GM12864 (cell line): Measurements from ENCODE around the gene ADGRG7.

ENCODE experiments used
- DNase-seq: peaks from one replicate; pipeline ENCODE4 v3.0.0-alpha.2; 2011; ENCODE audit warnings: low read depth
- H3K4me3 ChIP-seq: 2 replicates; pipeline ENCODE4 v1.5.1; 2011; ENCODE audit warnings: mild to moderate bottlenecking, low read depth, low read length, control low read depth
- CTCF ChIP-seq: IDR thresholded peaks from 2 replicates; pipeline ENCODE4 v1.5.1; 2011; ENCODE audit warnings: low read depth, mild to moderate bottlenecking, moderate library complexity, low read length, control low read depth, inconsistent platforms; ENCODE audit errors: missing control alignments

The ADGRG7 gene

GRCh38 chr3:100719136-100719535 is 109.7 kb downstream of the ADGRG7 start:
- no peak for DNase-seq
- no peak for TF ChIP-seq CTCF
- no peak overlapping the region for H3K4me3 ChIP-seq

- H3K4me3 ChIP-seq, result no peak overlapping the region
- no peak for TF ChIP-seq CTCF
- DNase-seq, result no peak
These were observed 111.0 kb downstream of the ADGRG7 start for GRCh38 chr3:100720426-100720825.

GRCh38 chr3:100725935-100726513 is 116.6 kb downstream of the ADGRG7 start:
- no peak for TF ChIP-seq CTCF
- no peak for DNase-seq

DNA sequence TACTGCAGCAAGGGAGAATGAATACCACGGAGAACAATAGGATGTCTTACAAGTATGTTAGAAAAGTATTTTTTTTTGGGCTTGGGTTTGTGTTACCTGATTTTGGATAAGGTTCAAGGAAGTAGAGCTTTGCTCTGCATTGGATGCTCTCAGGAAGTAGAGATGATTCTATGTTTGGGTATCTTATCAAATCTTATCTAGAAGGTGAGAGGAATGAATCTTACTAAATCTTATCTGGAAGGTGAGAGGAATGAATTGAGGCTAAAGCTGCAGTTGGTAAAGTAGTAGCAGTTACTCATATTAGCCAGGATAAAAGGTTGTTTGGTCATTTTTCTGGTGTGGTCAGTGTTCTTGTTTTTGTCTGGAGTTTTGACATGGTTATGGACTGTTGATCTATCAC is 117.3 kb downstream of the ADGRG7 start:
- no peak for DNase-seq
- no peak overlapping the region for H3K4me3 ChIP-seq
- TF ChIP-seq CTCF, result no peak

More at GRCh38 chr3:100725935-100726513, 116.6 kb downstream of the ADGRG7 start:
- no peak overlapping the region for H3K4me3 ChIP-seq

GRCh38 chr3:100730524-100730923 is 121.1 kb downstream of the ADGRG7 start:
- no peak for TF ChIP-seq CTCF
- DNase-seq, result no peak
- H3K4me3 ChIP-seq, result no peak overlapping the region

GRCh38 chr3:100732435-100732834 is 123.0 kb downstream of the ADGRG7 start:
- no peak for DNase-seq
- no peak for TF ChIP-seq CTCF
- H3K4me3 ChIP-seq, result no peak overlapping the region

DNA sequence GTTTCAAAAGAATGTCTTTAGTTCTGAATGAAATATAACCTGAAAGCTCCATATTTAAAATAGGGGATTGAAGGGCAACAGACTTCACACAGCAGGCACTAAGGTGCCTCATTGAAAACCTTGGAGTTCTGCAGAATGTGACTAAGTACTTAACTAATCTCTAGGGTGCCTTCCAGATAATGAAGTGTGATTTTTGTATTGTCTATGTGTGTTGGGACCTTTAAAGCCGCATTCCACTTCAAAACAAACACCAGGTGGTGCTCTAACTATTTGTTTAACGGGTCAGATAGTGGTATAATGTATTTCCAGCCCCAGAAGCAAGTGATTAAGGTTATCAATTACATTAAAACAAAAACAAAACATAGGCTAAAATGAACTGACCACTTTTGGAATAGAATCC is 127.9 kb downstream of the ADGRG7 start:
- TF ChIP-seq CTCF, result peak; percentile 32
- no peak overlapping the region for H3K4me3 ChIP-seq
- no peak for DNase-seq
